ENCODE results near the gene AADAT. TPM values are rescaled to one million over a fixed set of nuclear protein-coding genes. Genes with fewer than 3 reads are reported as not detected.
"Not testable (repeated sequence)": the region's sequence is repeated elsewhere in the genome, so short reads cannot be mapped to it uniquely, and the experiment has no call there.

The AADAT gene
- total RNA-seq, 3 donors from 2014 or later (not counting 1 experiment from before 2014, with no cell fraction given) = not detected

DNA sequence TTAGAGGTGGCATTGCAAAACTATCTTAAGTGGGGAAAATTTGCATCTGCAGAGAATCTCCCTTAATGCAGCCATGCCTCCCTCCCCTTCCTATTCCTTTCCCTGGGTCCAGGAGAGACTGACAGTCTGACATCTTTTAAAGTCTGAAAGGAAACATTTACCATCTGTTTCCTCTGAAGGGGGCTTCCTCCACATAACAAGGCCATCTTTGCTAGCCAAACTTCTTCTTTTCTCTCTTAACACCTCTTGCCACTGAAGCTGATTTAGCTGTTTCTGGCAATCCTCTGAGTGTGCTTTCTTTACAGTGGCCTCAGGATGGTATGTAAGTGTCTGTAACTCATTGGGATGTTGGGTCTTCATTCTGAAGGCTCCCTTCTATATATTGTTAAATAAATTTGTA, 34.6 kb upstream of the AADAT start:
- H3K4me1 ChIP-seq (ENCODE audit: control insufficient read depth, insufficient read depth, low read length) = no peaks in the 10 kb centered on the region
- TF ChIP-seq, protein P1, sequence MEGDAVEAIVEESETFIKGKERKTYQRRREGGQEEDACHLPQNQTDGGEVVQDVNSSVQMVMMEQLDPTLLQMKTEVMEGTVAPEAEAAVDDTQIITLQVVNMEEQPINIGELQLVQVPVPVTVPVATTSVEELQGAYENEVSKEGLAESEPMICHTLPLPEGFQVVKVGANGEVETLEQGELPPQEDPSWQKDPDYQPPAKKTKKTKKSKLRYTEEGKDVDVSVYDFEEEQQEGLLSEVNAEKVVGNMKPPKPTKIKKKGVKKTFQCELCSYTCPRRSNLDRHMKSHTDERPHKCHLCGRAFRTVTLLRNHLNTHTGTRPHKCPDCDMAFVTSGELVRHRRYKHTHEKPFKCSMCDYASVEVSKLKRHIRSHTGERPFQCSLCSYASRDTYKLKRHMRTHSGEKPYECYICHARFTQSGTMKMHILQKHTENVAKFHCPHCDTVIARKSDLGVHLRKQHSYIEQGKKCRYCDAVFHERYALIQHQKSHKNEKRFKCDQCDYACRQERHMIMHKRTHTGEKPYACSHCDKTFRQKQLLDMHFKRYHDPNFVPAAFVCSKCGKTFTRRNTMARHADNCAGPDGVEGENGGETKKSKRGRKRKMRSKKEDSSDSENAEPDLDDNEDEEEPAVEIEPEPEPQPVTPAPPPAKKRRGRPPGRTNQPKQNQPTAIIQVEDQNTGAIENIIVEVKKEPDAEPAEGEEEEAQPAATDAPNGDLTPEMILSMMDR (IDR thresholded peaks at IDR 0.05) = no peak
- no peak for ATAC-seq
- Mint-ChIP-seq H3K27me3 (ENCODE audit: low read depth in 2 of 2) (no peaks in the 10 kb centered on the region), H3K9me3 (no peaks in the 10 kb centered on the region), H3K27ac (no peak overlapping the region), H3K4me1 (no peaks in the 10 kb centered on the region), H3K4me3 (no peak overlapping the region), H3K36me3 (no peaks in the 10 kb centered on the region)
- no peaks in the 10 kb centered on the region for H3K9me3 ChIP-seq (ENCODE audit: control insufficient read depth, insufficient read depth, low read length)
- DNase-seq = no peak
- no peaks in the 10 kb centered on the region for H3K27me3 ChIP-seq (ENCODE audit: control insufficient read depth, insufficient read depth, low read length)
- H3K36me3 ChIP-seq (ENCODE audit: control insufficient read depth, insufficient read depth, low read length) = no peaks in the 10 kb centered on the region
- no peak overlapping the region for H3K27ac ChIP-seq (ENCODE audit: low read length)
- no peak overlapping the region for H3K4me3 ChIP-seq (ENCODE audit: low read length)
- intact Hi-C loops (cut with micrococcal nuclease) = no loop called here

DNA sequence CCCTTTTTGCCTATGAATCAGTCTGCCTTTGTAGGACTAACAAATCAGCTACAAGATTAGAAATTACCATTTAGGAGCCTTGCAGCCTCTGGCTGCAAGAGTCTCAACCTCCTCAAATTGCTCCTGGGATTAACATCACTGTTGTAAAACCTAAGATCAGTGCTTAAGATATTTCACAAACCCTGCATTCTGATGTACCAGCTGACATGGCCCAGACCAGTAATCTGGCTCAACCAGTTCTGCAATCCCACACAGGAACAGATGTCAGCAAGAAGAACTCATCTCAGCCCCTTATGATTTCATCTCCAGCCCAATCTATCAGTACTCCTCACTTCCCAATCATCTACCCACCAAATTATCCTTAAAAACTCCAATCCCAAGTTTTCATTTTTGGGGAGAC, 32.5 kb upstream of the AADAT start:
- no peak overlapping the region for H3K27ac ChIP-seq (ENCODE audit: low read length)
- H3K4me1 Mint-ChIP-seq = no peaks in the 10 kb centered on the region
- H3K36me3 Mint-ChIP-seq = no peaks in the 10 kb centered on the region
- DNase-seq (no peak), ATAC-seq (no peak)
- no peaks in the 10 kb centered on the region for H3K27me3 ChIP-seq (ENCODE audit: control insufficient read depth, insufficient read depth, low read length)
- H3K36me3 ChIP-seq (ENCODE audit: control insufficient read depth, insufficient read depth, low read length) = no peaks in the 10 kb centered on the region
- intact Hi-C loops (cut with micrococcal nuclease) = no loop called here
- H3K27me3 Mint-ChIP-seq (ENCODE audit: low read depth in 2 of 2) = no peaks in the 10 kb centered on the region
- no peak overlapping the region for H3K4me3 Mint-ChIP-seq
- no peak overlapping the region for H3K4me3 ChIP-seq (ENCODE audit: low read length)
- no peaks in the 10 kb centered on the region for H3K9me3 ChIP-seq (ENCODE audit: control insufficient read depth, insufficient read depth, low read length)
- peaks cover 0 to 1% of the 10 kb centered on the region in 2 donors for H3K9me3 Mint-ChIP-seq
- H3K4me1 ChIP-seq (ENCODE audit: control insufficient read depth, insufficient read depth, low read length) = no peaks in the 10 kb centered on the region
- no peak overlapping the region for H3K27ac Mint-ChIP-seq
- TF ChIP-seq, protein P1 (IDR thresholded peaks at IDR 0.05) = no peak

DNA sequence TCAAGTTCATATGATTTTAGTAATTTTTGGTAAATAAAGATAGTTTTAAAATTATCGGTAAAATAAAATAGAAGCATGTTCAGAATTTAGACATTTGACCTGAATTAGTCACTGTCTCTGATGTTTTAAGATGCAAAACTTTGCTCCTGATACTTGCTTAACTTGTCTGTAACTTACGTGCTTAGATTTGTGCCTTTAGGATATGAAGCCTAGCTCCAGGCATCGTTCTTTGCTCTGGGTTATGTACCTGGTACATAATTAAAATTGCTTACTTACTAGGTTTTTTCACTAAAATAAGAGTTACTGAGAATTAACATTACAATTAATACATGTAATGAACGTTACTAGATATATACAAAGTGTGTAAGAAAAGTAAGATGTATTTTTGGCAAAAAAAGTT, 24.9 kb upstream of the AADAT start:
- DNase-seq (no peak), ATAC-seq (no peak)
- Mint-ChIP-seq H3K27ac (no peak overlapping the region), H3K4me3 (no peak overlapping the region), H3K27me3 (ENCODE audit: low read depth in 2 of 2) (peaks cover 4 to 5% of the 10 kb centered on the region in 2 donors), H3K9me3 (peaks cover 0 to 2% of the 10 kb centered on the region in 2 donors), H3K36me3 (no peaks in the 10 kb centered on the region), H3K4me1 (no peaks in the 10 kb centered on the region)
- no peaks in the 10 kb centered on the region for H3K27me3 ChIP-seq (ENCODE audit: control insufficient read depth, insufficient read depth, low read length)
- 100% methylated on average over 2 of the region's 4 CpGs for WGBS (ENCODE audit: insufficient coverage)
- TF ChIP-seq, protein P1 (IDR thresholded peaks at IDR 0.05) = no peak
- H3K27ac ChIP-seq (ENCODE audit: low read length) = no peak overlapping the region
- H3K4me3 ChIP-seq (ENCODE audit: low read length) = no peak overlapping the region
- H3K36me3 ChIP-seq (ENCODE audit: control insufficient read depth, insufficient read depth, low read length) = no peaks in the 10 kb centered on the region
- no peaks in the 10 kb centered on the region for H3K9me3 ChIP-seq (ENCODE audit: control insufficient read depth, insufficient read depth, low read length)
- intact Hi-C loops (cut with micrococcal nuclease) = no loop called here
- no peaks in the 10 kb centered on the region for H3K4me1 ChIP-seq (ENCODE audit: control insufficient read depth, insufficient read depth, low read length)

DNA sequence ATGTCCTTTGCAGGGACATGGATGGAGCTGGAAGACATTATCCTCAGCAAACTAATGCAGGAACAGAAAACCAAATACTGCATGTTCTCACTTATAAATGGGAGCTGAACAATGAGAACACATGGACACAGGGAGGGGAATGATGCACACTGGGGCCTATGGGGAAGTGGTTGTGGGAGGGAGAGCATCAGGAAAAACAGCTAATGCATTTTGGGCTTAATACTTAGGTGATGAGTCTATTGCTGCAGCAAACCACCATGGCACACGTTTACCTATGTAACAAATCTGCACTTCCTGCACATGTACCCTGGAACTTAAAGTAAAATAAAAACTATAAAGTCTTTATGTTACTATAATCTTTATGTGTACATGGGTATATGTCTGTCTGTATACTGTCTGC, 24.4 kb upstream of the AADAT start:
- H3K4me3 Mint-ChIP-seq; H3K4me1 Mint-ChIP-seq; H3K4me3 ChIP-seq (ENCODE audit: low read length); DNase-seq; H3K9me3 ChIP-seq (ENCODE audit: control insufficient read depth, insufficient read depth, low read length); H3K27me3 ChIP-seq (ENCODE audit: control insufficient read depth, insufficient read depth, low read length); H3K4me1 ChIP-seq (ENCODE audit: control insufficient read depth, insufficient read depth, low read length); H3K27me3 Mint-ChIP-seq (ENCODE audit: low read depth in 2 of 2); H3K27ac Mint-ChIP-seq; H3K9me3 Mint-ChIP-seq; H3K36me3 ChIP-seq (ENCODE audit: control insufficient read depth, insufficient read depth, low read length); H3K27ac ChIP-seq (ENCODE audit: low read length); intact Hi-C loops (cut with micrococcal nuclease); ATAC-seq; H3K36me3 Mint-ChIP-seq: not testable (repeated sequence)
- WGBS (ENCODE audit: insufficient coverage) = no CpG with 5 or more reads among the region's 1 CpG
